Muscle layer of colon (tissue), 2 donors: ENCODE data around the gene PDXP.

Source experiments
- H3K27ac ChIP-seq: one replicate; pipeline ENCODE4 v1.7.0; 2013; ENCODE audit warnings: low read depth, mild to moderate bottlenecking, low read length, moderate library complexity
- H3K27me3 ChIP-seq, 2 donors: one replicate each; pipeline ENCODE4 v1.7.0; 2013; ENCODE audit warnings: low read length in 2 of 2, mild to moderate bottlenecking in 2 of 2; ENCODE audit not compliant: insufficient read depth in 2 of 2, control insufficient read depth in 1 of 2
- H3K36me3 ChIP-seq: one replicate; pipeline ENCODE4 v1.7.0; 2013; ENCODE audit warnings: mild to moderate bottlenecking, low read length; ENCODE audit not compliant: insufficient read depth
- H3K4me1 ChIP-seq: one replicate; pipeline ENCODE4 v1.7.0; 2013; ENCODE audit warnings: mild to moderate bottlenecking, low read length; ENCODE audit not compliant: insufficient read depth
- H3K4me3 ChIP-seq, 2 donors: one replicate each; pipeline ENCODE4 v1.7.0; 2013; ENCODE audit warnings: low read length in 2 of 2, low read depth in 1 of 2, mild to moderate bottlenecking in 1 of 2, moderate library complexity in 1 of 2
- H3K9ac ChIP-seq: one replicate; pipeline ENCODE4 v1.7.0; 2013; ENCODE audit warnings: low read length
- H3K9me3 ChIP-seq: one replicate; pipeline ENCODE4 v1.7.0; 2013; ENCODE audit warnings: mild to moderate bottlenecking, low read length
- donor health status: abdominal sarcoma.
- donor health status: Adenocarcinoma of cecum.

The PDXP gene

GRCh38 chr22:37714634-37715033 is 56.1 kb downstream of the PDXP start:
- Histone ChIP-seq H3K4me3 (no peak overlapping the region), H3K4me1 (no peaks in the 10 kb centered on the region), H3K27ac (no peak overlapping the region), H3K27me3 (no peaks in the 10 kb centered on the region), H3K9ac (no peak overlapping the region), H3K36me3 (no peaks in the 10 kb centered on the region), H3K9me3 (no peaks in the 10 kb centered on the region)

- H3K4me3 ChIP-seq: no peak overlapping the region
- no peak overlapping the region for H3K27ac ChIP-seq
- H3K36me3 ChIP-seq: no peaks in the 10 kb centered on the region
- H3K4me1 ChIP-seq: no peaks in the 10 kb centered on the region
- H3K9me3 ChIP-seq: no peaks in the 10 kb centered on the region
- no peaks in the 10 kb centered on the region for H3K27me3 ChIP-seq
- no peak overlapping the region for H3K9ac ChIP-seq
Measured at GRCh38 chr22:37715760-37716159, 57.2 kb downstream of the PDXP start.
